ENCODE data around the gene BOD1L2. TPM values are rescaled to one million over a fixed set of nuclear protein-coding genes. Genes with fewer than 3 reads are reported as not detected.

The BOD1L2 gene
- total RNA-seq, 2 donors from 2014 or later: 24.1 TPM; not detected in 1

GRCh38 chr18:57149531-57149930, 2.6 kb downstream of the BOD1L2 start:
- 41% methylated on average over 4 of the region's 4 CpGs for WGBS
- no peak overlapping the region for H3K4me3 ChIP-seq
- intact Hi-C loops (cut with DNase I): no loop called here
- no peaks in the 10 kb centered on the region for H3K4me1 ChIP-seq (replicated peaks)
- no peaks in the 10 kb centered on the region for H3K9me3 ChIP-seq
- no peaks in the 10 kb centered on the region for H3K36me3 ChIP-seq
- no peak for DNase-seq (ENCODE audit: low spot score)
- H3K27ac ChIP-seq: no peak overlapping the region
- no peaks in the 10 kb centered on the region for H3K27me3 ChIP-seq (replicated peaks; ENCODE audit: insufficient read depth)
- no peak for TF ChIP-seq CTCF (IDR thresholded peaks at IDR 0.05)
- TF ChIP-seq POLR2A (IDR thresholded peaks at IDR 0.05): no peak
- TF ChIP-seq POLR2AphosphoS5 (IDR thresholded peaks at IDR 0.05): no peak

- 42% methylated on average over 7 of the region's 7 CpGs for WGBS
- Histone ChIP-seq H3K27ac (no peak overlapping the region), H3K27me3 (replicated peaks; ENCODE audit: insufficient read depth) (no peaks in the 10 kb centered on the region), H3K36me3 (no peaks in the 10 kb centered on the region), H3K4me3 (no peak overlapping the region), H3K4me1 (replicated peaks) (no peaks in the 10 kb centered on the region), H3K9me3 (no peaks in the 10 kb centered on the region)
- intact Hi-C loops (cut with DNase I): no loop called here
- no peak for TF ChIP-seq POLR2AphosphoS5 (IDR thresholded peaks at IDR 0.05)
- no peak for TF ChIP-seq POLR2A (IDR thresholded peaks at IDR 0.05)
- TF ChIP-seq CTCF (IDR thresholded peaks at IDR 0.05): no peak
- DNase-seq (ENCODE audit: low spot score): no peak
These were observed 3.2 kb downstream of the BOD1L2 start for GRCh38 chr18:57150081-57150480.

DNA sequence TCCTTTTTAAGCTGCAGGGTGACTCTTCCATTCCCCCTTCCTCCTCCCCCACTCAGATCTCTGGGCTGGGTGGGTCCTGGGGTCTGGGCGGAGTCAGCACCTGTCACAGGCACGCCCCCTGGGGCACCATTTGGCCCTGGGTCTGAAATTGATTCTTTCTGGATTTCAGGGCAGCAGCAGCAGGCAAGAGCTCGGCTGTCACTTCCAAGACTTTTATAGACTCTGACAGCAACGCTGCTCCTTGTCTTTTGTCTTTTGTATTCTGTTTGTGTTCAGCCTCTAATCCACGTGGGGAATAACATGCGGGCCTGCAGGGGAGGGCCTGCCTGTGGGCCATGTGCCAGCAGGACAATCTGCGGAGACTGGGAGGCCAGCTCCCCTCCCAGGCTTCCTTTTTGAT, 3.9 kb downstream of the BOD1L2 start:
- H3K9me3 ChIP-seq: no peaks in the 10 kb centered on the region
- intact Hi-C loops (cut with DNase I): no loop called here
- no peak overlapping the region for H3K27ac ChIP-seq
- H3K27me3 ChIP-seq (replicated peaks; ENCODE audit: insufficient read depth): no peaks in the 10 kb centered on the region
- no peak overlapping the region for H3K4me3 ChIP-seq
- 8% methylated on average over 7 of the region's 7 CpGs for WGBS
- H3K36me3 ChIP-seq: no peaks in the 10 kb centered on the region
- TF ChIP-seq POLR2AphosphoS5 (IDR thresholded peaks at IDR 0.05) (no peak), CTCF (IDR thresholded peaks at IDR 0.05) (no peak), POLR2A (IDR thresholded peaks at IDR 0.05) (no peak)
- no peaks in the 10 kb centered on the region for H3K4me1 ChIP-seq (replicated peaks)
- DNase-seq (ENCODE audit: low spot score): no peak

GRCh38 chr18:57154191-57154830, 7.4 kb downstream of the BOD1L2 start:
- TF ChIP-seq POLR2AphosphoS5 (IDR thresholded peaks at IDR 0.05): no peak
- TF ChIP-seq POLR2A (IDR thresholded peaks at IDR 0.05): no peak
- TF ChIP-seq CTCF (IDR thresholded peaks at IDR 0.05): no peak
- Histone ChIP-seq H3K4me1 (replicated peaks) (no peaks in the 10 kb centered on the region), H3K27me3 (replicated peaks; ENCODE audit: insufficient read depth) (no peaks in the 10 kb centered on the region), H3K27ac (no peak overlapping the region), H3K4me3 (no peak overlapping the region), H3K36me3 (no peaks in the 10 kb centered on the region), H3K9me3 (no peaks in the 10 kb centered on the region)
- 38% methylated on average over 13 of the region's 13 CpGs for WGBS
- DNase-seq (ENCODE audit: low spot score): no peak
- intact Hi-C loops (cut with DNase I): no loop called here

- no peaks in the 10 kb centered on the region for H3K36me3 ChIP-seq
- no peaks in the 10 kb centered on the region for H3K4me1 ChIP-seq (replicated peaks)
- intact Hi-C loops (cut with DNase I): no loop called here
- no peaks in the 10 kb centered on the region for H3K9me3 ChIP-seq
- H3K27me3 ChIP-seq (replicated peaks; ENCODE audit: insufficient read depth): no peaks in the 10 kb centered on the region
- TF ChIP-seq CTCF (IDR thresholded peaks at IDR 0.05) (no peak), POLR2A (IDR thresholded peaks at IDR 0.05) (no peak), POLR2AphosphoS5 (IDR thresholded peaks at IDR 0.05) (no peak)
- 66% methylated on average over 6 of the region's 6 CpGs for WGBS
- no peak overlapping the region for H3K27ac ChIP-seq
- DNase-seq (ENCODE audit: low spot score): no peak
- H3K4me3 ChIP-seq: no peak overlapping the region
These were observed 17.5 kb downstream of the BOD1L2 start for GRCh38 chr18:57164401-57164800.
